Pancreas (tissue), 10 donors: ENCODE measurements around the gene GTF2H2. TPM values are rescaled to one million over a fixed set of nuclear protein-coding genes. Genes with fewer than 3 reads are reported as not detected.
"Not testable (repeated sequence)": the region's sequence is repeated elsewhere in the genome, so short reads cannot be mapped to it uniquely, and the experiment has no call there.

Experiments used
- ATAC-seq, 4 donors: fragments of 200-7000 bp; cut with Tn5 transposase; one replicate each; pipeline versions ENCODE4 v1.8.0 to v1.9.1; 2020; ENCODE audit warnings: mild to moderate bottlenecking in 4 of 4, moderate library complexity in 4 of 4
- DNase-seq, 6 donors: peaks; one replicate each; pipeline ENCODE4 v3.0.0-alpha.2; 2020
- FAIRE-seq: peaks from 2 replicates; lab custom pipeline; 2012; peaks lifted over from hg19 to GRCh38; lab: Jason Lieb, UNC
- H3K27ac ChIP-seq, 4 donors: fragments of 200-600 bp; sonication (generic); 1 replicate in 3 of 4; 2 replicates in 1 of 4; pipeline versions ENCODE4 v1.5.0 to v1.8.0; 2020
- H3K27me3 ChIP-seq, 4 donors: fragments of 200-600 bp; one replicate each; pipeline ENCODE4 v1.8.0; 2021
- H3K36me3 ChIP-seq, 3 donors: fragments of 200-600 bp; sonication (generic) in 1 of 3; one replicate each; pipeline versions ENCODE4 v1.5.0 to v1.8.0; 2020 to 2021
- H3K4me1 ChIP-seq, 3 donors: fragments of 200-600 bp; one replicate each; pipeline ENCODE4 v1.8.0; 2021
- H3K4me3 ChIP-seq, 4 donors: fragments of 200-600 bp; sonication (generic) in 2 of 4; one replicate each; pipeline versions ENCODE4 v1.5.0 to v1.8.0; 2020 to 2021
- H3K9me3 ChIP-seq, 4 donors: fragments of 200-600 bp; one replicate each; pipeline ENCODE4 v1.8.0; 2021
- WGBS, 2 donors: extraction: QIAGEN DNeasy Blood & Tissue Kit; methylation state at CpG; one replicate each; pipeline ENCODE4 v1.1.7; 2013; 5-methylcytosine and 5-hydroxymethylcytosine counted together
- intact Hi-C, 3 donors: fragments of 100-400 bp; cut with DNase I; formaldehyde crosslinking; loops; one replicate each; pipeline versions ENCODE4 v1.11.1 to v1.14.2; 2022
- polyA plus RNA-seq, 2 donors: library from polyadenylated mRNA; stranded (reverse); fragments of 200-250 nt; gene quantifications; one replicate each; pipeline ENCODE4 v1.2.3, GENCODE V29; 2013
- total RNA-seq, 6 donors: library from RNA; stranded (reverse); fragmentation: NEBNext Ultra II Directional in 4 of 6; extraction: Animal tissue kit (Norgen Biotek cat#: 25700) in 4 of 6; gene quantifications; one replicate each; pipeline versions ENCODE4 v1.2.1 to v1.2.4, GENCODE V29; 2021 to 2023
- donor health status: healthy with polysubstance abuse.
- donor health status: DM: no; HTN: no; CAD: no; lungs with moderate emphysema.
- donor health status: DM: no; HTN: no; CAD: no.
- donor health status: control.
- donor health status: control.
- donor health status: Bipolar disorder and iron deficiency.
- donor health status: DM: yes; HTN: yes; CAD: no.
- donor health status: DM: no; HTN: no; CAD: no.
- donor health status: DM: no; HTN: no; CAD: no.
- donor health status: DM: yes; HTN: yes; CAD: no.

Gene GTF2H2
- total and polyA plus RNA-seq, 8 donors, result 3.8 to 14.8 (median 8.4) TPM

DNA sequence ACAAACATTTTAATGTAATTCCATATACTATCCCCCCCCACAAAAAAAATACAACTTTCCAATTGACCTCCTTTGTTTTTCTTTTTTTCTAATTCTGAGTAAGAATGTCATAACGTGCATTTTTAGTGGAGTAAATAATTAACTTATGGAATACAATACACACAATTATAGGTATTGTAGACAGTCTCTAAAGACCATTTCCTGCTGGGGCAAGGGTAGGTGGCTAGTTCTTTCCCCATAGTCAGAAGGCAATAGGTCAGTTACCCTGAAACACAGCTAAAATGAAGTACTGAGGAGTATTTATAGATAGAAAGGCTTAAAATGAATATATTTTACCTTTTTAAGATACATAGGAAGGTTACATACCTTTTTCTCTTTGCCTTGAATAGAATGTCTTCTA lies 6.2 kb downstream of the GTF2H2 start:
- H3K9me3 ChIP-seq, ATAC-seq, H3K36me3 ChIP-seq, H3K27me3 ChIP-seq, H3K4me1 ChIP-seq, H3K27ac ChIP-seq, H3K4me3 ChIP-seq, DNase-seq, intact Hi-C loops, FAIRE-seq: not testable (repeated sequence)
- no CpG with 5 or more reads among the region's 1 CpG for WGBS, 2 donors

- H3K4me1 ChIP-seq, H3K27ac ChIP-seq, H3K4me3 ChIP-seq, DNase-seq, H3K9me3 ChIP-seq, FAIRE-seq, H3K27me3 ChIP-seq, H3K36me3 ChIP-seq, intact Hi-C loops: not testable (repeated sequence)
- no CpG with 5 or more reads among the region's 3 CpGs for WGBS, 2 donors
- ATAC-seq, result peak in 1 of 4 donors; percentile 51
Measured at GRCh38 chr5:71059426-71059825, 8.1 kb downstream of the GTF2H2 start.

GRCh38 chr5:71044808-71045207 lies 22.7 kb downstream of the GTF2H2 start:
- H3K27ac ChIP-seq, H3K4me3 ChIP-seq, H3K9me3 ChIP-seq, H3K4me1 ChIP-seq, FAIRE-seq, DNase-seq, H3K36me3 ChIP-seq, intact Hi-C loops, H3K27me3 ChIP-seq, ATAC-seq: not testable (repeated sequence)
- WGBS, 2 donors, result 70 to 77% methylated on average over 1 to 2 of the region's 2 CpGs

DNA sequence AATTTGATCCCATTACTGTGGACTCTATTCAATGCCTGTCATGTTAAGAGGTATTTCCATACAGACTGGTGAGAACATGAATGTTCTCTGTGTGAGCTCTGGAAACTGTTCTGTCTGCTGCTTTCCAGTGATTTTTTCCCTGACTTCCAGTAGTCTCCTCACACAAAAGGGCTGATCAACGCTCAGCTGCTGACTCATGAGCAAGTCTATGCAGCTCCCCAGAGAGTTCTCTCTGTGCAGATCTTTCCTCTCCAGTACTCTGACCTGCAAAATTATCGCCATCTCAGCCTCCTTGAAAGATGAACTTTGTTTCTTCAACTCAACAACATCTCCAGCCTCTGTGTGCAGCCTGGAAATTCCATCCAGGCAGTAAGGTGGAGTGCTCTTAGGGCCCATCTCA lies 23.3 kb downstream of the GTF2H2 start:
- H3K9me3 ChIP-seq, DNase-seq, intact Hi-C loops, H3K4me1 ChIP-seq, FAIRE-seq, H3K36me3 ChIP-seq, H3K4me3 ChIP-seq, H3K27me3 ChIP-seq, H3K27ac ChIP-seq: not testable (repeated sequence)
- WGBS, 2 donors, result no CpG with 5 or more reads among the region's 2 CpGs
- ATAC-seq, result peak in 1 of 4 donors; percentile 25

DNA sequence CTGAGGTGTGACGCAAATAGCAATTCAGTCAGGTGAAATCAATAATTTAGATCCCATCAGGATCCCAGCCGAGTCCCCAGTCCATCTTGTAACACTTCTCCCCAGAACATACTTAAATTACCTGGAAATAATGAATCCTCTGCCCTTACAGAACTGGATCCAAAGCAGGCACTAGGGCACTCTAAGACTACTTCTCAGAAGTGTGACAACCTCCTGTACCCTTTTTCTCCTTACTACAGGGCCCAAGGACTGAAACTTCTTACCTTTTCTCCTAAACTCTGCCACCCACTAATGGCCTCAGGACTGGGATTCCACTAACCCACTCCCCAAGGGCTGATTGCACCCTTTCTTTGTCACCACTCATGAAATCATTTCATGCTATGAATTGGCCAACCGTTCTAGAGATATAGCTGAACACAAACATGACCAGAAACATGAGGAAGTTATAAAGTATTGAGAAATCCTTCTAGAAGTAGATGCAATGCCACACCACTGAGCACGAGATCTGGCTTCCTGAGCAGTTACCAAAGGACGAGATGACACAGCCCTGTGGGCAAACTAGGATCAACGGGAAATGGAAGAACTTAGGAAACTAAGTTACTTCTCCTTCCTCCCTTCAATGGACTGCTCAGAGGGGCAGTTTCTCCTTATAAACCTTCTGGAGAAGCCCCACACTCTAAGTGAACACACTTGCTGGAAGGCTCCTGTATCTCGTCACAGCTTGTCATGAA lies 36.3 kb downstream of the GTF2H2 start:
- FAIRE-seq, DNase-seq, H3K36me3 ChIP-seq, intact Hi-C loops, H3K27ac ChIP-seq, H3K27me3 ChIP-seq, H3K4me3 ChIP-seq, H3K4me1 ChIP-seq, H3K9me3 ChIP-seq: not testable (repeated sequence)
- ATAC-seq, result peak in 2 of 4 donors; percentile 69 to 79
- WGBS, 2 donors, result no CpG with 5 or more reads among the region's 7 CpGs

DNA sequence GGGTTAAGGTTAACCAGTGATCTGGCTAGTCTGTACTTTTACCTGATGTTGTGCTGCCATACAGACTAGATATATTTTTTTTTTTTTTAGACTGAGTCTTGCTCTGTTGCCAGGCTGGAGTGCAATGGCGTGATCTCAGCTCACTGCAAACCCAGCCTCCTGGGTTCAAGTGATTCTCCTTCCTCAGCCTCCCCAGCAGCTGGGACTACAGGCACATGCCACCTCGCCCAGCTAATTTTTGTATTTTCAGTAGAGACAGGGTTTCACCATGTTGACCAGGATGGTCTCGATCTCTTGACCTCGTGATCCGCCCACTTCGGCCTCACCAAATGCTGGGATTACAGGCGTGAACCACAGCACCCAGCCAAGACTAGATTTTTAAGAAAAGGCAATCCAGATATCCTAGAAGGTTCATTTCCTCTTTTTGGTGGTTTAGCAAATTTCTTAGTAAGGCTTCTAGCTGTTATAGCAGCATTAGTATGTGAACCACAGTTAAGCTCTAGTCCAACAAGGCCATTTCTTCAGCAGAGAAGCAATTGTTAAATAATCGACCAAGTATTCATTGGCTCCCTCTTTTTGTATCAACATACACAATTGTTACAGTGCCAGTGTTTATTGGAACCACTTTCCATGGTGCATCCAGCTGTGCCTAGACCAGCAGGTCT lies 42.1 kb downstream of the GTF2H2 start, which contains the start of gene NAIP:
Gene NAIP, minus strand, starts transcription at position 51 of the 665 bp plus-strand sequence. CDS start 12,424 bp downstream, outside the sequence.
- intact Hi-C loops, H3K27ac ChIP-seq, FAIRE-seq, H3K9me3 ChIP-seq, H3K36me3 ChIP-seq, H3K4me1 ChIP-seq, DNase-seq, H3K27me3 ChIP-seq, H3K4me3 ChIP-seq, ATAC-seq: not testable (repeated sequence)
- WGBS, 2 donors, result no CpG with 5 or more reads among the region's 8 CpGs

DNA sequence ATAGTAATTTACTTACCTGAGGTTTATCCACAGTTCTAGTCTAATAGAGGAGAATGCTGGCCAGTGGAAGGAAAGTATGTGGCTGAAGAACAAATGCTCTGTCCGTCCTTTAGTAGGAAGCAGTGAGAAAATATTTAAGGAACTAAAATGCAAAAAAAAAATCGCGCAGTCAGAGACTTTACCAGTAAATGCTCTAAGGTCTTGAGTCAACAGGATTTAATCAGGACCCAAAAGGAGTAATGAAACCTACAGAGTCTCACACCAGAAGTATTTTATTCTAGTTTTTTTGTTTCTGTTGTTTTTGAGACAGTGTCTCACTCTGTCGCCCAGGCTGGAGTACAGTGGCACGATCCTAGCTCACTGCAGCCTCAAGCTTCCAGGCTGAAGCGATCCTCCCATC lies 46.8 kb downstream of the GTF2H2 start:
- no CpG with 5 or more reads among the region's 6 CpGs for WGBS, 2 donors
- DNase-seq, intact Hi-C loops, H3K4me1 ChIP-seq, FAIRE-seq, H3K36me3 ChIP-seq, H3K9me3 ChIP-seq, H3K27ac ChIP-seq, H3K4me3 ChIP-seq, H3K27me3 ChIP-seq: not testable (repeated sequence)
- ATAC-seq, result peak in 1 of 4 donors; percentile 50

GRCh38 chr5:71018376-71019005 lies 49.0 kb downstream of the GTF2H2 start:
- H3K4me1 ChIP-seq, H3K9me3 ChIP-seq, intact Hi-C loops, H3K27ac ChIP-seq, H3K4me3 ChIP-seq, H3K36me3 ChIP-seq, FAIRE-seq, H3K27me3 ChIP-seq, DNase-seq: not testable (repeated sequence)
- ATAC-seq, result peak in 3 of 4 donors; percentile 35 to 76 (median 55)
- WGBS, 2 donors, result no CpG with 5 or more reads among the region's 6 CpGs
